Retinal pigment epithelial cell (primary cell): ENCODE results near the gene ART5.

Source experiments
- DNase-seq: peaks from one replicate; pipeline ENCODE4 v3.0.0-alpha.2; 2010; ENCODE audit warnings: low read depth
- H3K4me3 ChIP-seq: 2 replicates; pipeline ENCODE4 v1.5.1; 2011; ENCODE audit warnings: mild to moderate bottlenecking, low read length, control low read depth, moderate library complexity
- TF ChIP-seq, protein P1 (sequence below): conservative IDR thresholded peaks from 2 replicates; pipeline ENCODE4 v1.5.1; 2011; ENCODE audit warnings: low read depth, low read length, control low read depth, inconsistent platforms

The ART5 gene

DNA sequence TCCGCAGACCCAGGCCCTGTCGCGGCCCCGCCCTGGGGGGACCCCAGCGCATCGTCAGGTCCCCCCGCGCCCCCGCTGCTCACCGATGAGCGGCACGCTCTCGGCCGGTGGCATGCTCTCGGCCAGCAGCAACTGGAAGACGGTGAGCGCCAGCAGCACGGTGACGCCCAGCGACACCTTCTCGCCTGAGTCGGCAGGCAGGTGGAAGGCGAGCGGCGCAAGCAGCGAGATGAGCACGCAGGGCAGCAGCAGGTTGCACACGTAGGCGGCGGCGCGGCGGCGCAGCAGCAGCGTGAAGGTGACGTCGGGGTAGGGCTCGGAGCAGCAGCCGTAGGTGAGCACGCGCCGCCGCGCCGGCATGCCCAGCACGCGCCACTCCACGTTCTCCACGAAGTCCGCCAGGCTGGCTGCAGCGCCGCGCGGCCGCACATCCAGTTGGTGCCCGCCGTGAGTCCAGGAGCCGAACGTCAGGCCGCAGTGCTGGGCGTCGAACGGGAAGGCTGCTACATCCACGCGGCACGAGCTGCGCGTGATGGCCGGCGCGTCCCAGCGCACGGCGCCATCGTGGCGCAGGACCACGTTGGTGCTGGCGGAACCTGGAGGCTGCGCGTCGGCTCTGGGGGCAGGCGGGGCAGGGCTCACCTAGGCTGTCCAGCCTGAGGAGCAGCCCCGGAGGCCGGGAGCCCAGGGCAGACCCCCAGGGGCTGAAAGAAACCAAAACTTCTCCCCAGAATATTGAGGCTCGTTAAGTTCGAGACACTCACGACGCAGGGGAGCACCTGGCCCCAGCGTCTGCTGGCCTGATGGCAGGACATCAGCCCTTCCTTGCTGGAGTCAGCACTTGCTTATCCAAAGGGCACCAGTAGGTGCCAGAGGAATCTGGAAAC is 25.6 kb upstream of the ART5 start:
- TF ChIP-seq, protein P1, sequence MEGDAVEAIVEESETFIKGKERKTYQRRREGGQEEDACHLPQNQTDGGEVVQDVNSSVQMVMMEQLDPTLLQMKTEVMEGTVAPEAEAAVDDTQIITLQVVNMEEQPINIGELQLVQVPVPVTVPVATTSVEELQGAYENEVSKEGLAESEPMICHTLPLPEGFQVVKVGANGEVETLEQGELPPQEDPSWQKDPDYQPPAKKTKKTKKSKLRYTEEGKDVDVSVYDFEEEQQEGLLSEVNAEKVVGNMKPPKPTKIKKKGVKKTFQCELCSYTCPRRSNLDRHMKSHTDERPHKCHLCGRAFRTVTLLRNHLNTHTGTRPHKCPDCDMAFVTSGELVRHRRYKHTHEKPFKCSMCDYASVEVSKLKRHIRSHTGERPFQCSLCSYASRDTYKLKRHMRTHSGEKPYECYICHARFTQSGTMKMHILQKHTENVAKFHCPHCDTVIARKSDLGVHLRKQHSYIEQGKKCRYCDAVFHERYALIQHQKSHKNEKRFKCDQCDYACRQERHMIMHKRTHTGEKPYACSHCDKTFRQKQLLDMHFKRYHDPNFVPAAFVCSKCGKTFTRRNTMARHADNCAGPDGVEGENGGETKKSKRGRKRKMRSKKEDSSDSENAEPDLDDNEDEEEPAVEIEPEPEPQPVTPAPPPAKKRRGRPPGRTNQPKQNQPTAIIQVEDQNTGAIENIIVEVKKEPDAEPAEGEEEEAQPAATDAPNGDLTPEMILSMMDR: no peak
- H3K4me3 ChIP-seq: no peak overlapping the region
- DNase-seq: no peak

DNA sequence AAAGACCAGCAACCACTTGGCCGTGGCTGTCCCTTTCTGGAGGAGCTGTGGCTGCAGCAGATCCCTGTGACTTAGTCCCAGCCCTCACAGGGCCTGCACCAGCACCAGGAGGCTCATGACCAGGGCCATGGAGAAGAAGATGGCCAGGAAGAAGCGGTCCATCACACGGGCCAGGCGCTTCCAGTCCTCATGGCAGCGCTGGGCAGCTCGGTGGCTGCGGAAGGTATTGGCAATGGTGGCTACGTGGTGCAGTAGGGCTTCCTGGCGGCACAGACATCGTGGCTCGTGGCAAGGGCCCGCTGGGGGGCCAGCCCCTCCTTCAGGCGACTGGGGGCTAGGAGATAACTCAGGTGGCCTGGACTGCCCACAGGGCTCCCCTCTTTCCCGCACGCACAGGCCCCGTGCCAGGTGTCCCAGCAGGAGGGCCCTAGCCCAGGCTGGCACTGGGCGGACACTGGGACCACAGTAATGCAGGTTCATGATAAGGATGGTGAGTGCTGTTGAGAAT is 24.3 kb upstream of the ART5 start:
- DNase-seq: no peak
- TF ChIP-seq, protein P1: no peak
- no peak overlapping the region for H3K4me3 ChIP-seq

DNA sequence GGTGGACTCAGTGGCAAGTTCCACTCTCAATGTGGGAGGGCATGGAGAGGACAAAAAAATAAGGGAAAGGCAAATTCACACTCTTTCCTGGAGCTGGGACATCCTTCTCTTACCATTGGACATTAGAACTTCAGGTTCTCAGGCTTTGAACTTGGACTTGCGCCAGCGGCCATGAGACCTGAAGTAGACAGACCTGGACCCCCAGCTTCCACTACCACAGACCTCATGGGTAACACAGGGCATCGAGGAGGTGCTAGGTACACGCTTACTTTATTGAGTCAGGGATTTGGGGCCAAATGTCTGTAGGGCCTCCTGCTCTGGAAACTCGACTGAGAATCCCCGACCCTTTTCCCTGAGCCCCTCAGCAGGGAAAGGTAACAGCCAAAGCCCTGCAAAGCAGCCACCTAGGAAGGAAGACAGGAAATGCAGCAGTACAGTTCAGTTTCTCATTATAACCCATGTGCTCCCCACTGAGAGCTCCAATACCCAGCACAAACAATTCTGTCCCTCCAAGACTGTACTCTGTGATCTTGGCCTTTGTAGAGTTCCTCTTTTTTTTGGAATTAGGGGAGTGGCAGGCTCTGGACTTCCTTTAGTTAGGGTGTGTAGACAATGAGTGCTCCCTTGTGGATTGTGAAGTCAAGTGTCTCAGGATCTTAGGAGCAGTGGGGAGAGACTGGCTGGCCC is 23.7 kb upstream of the ART5 start:
- no peak overlapping the region for H3K4me3 ChIP-seq
- TF ChIP-seq, protein P1: no peak
- DNase-seq: no peak

DNA sequence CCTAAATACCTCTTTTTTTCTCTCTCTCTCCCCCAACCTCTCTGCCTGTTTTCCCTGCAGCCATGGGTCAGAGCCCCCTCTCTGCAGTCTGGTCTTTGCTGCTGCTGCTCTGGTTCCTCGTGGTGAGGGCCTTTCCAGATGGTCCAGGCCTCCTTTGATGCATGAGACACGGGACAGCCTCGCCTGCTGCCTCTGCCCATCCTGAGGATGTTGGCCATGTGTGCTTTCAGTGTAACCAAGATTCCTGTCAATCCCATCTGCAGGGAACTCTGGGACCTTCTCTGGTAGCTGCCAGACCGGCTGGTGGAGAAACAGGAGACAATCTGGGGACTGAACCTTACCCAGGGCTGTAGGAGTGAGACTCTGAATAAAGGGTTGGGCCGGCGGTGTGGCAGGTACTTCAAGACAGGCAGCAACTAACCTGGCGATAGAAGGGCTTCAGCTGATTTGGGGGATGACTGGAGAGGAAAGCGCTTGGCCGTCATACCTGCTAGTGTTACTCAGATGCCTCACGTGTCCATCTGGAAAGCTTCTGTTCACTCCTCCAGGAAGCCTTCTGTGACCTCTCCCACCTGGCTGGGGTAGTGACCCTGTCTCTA is 22.3 kb upstream of the ART5 start:
- TF ChIP-seq, protein P1: no peak
- no peak overlapping the region for H3K4me3 ChIP-seq
- DNase-seq: no peak

DNA sequence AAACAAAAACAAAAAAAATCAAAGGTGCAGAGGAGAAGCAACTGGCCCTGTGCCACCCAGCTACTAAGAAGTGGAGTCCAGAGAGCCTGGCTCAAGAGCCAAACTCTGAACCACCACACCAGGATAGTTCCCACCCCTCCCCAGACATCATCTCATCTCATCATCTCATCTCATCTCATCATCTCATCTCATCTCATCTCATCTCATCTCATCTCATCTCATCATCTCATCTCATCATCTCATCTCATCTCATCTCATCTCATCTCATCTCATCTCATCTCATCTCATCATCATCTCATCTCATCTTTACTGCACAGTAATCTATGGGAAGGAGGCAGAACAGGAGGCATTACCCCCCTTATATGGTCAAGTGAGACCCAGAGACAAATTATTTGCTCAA is 21.1 kb upstream of the ART5 start:
- TF ChIP-seq, protein P1: no peak
- DNase-seq: no peak

DNA sequence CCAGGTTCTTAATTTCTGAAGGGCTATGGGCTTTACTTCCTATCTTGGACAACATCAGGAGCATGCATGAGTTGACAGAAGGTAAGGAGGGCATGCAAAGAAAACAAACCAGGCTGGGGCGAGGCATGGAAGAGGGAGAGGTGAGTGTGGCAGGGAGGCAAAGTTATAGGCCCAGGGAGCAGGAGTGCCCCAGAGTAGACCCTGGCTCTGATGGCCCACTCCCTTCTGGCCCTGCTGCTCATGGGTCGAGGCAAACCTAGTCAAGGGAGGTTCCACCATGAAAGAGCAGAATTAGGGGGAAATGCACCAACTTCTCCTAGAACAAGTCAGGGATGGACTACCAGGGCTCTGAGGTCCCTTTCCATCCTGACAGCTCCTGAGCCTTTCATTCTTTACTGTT is 19.2 kb upstream of the ART5 start:
- TF ChIP-seq, protein P1: no peak
- H3K4me3 ChIP-seq: no peak overlapping the region
- DNase-seq: no peak

More for the DNA sequence above, 21.1 kb upstream of the ART5 start:
- H3K4me3 ChIP-seq: no peak overlapping the region
